K562 (cell line): ENCODE data around the gene GHSR. TPM values are rescaled to one million over a fixed set of nuclear protein-coding genes. Genes with fewer than 3 reads are reported as not detected.

Source experiments
- ATAC-seq: fragments of 200-7000 bp; cut with Tn5 transposase; 3 replicates; pipeline ENCODE4 v1.9.1; 2020; ENCODE audit warnings: moderate library complexity
- BruUV-seq: library from RNA; stranded (reverse); fragments of 400-500 nt; replicated peaks from 2 replicates; lab custom pipeline; 2021; lab: Mats Ljungman, UMichigan
- CTCF ChIA-PET: fragments of 300-600 bp; formaldehyde crosslinking; extraction: SDS; loops from one replicate; lab custom pipeline; 2021; ENCODE audit warnings: low intra/inter-chr PET ratio; lab: Yijun Ruan, JAX
- POLR2A ChIA-PET: fragments of 300-600, 350-650 bp; sonication (Branson Sonifier 250); formaldehyde crosslinking; extraction: SDS; loops from one replicate; lab custom pipeline; 2021; ENCODE audit warnings: antibody characterized with exemption, inconsistent platforms; lab: Yijun Ruan, JAX
- DNase-seq, 4 experiments: peaks; one replicate each; pipeline versions ENCODE4 v3.0.0 to v3.0.0-alpha.2; 2011 to 2018; ENCODE audit warnings: low spot score in 3 of 4, mixed read lengths in 3 of 4; ENCODE audit errors: extremely low read depth in 1 of 4
- FAIRE-seq: peaks from 2 replicates; lab custom pipeline; 2011; peaks lifted over from hg19 to GRCh38; lab: Jason Lieb, UNC
- H2AFZ ChIP-seq: 2 replicates; pipeline ENCODE4 v1.6.0; 2011; ENCODE audit warnings: low read depth, low read length, control low read depth, inconsistent platforms
- H3K27ac ChIP-seq: fragments of 200-600 bp; 3 replicates; pipeline ENCODE4 v1.8.0; 2011; ENCODE audit warnings: low read depth, mild to moderate bottlenecking, control low read depth, inconsistent platforms, low read length, moderate library complexity, mixed read lengths; ENCODE audit errors: extremely low read depth
- H3K27me3 ChIP-seq, 2 experiments: fragments of 300-600 bp in 1 of 2; 2 replicates in 1 of 2; 3 replicates in 1 of 2; pipeline versions ENCODE4 v1.6.0 to v1.8.0; 2011; ENCODE audit warnings: inconsistent platforms in 2 of 2, low read length in 2 of 2, mild to moderate bottlenecking in 1 of 2, mixed read lengths in 1 of 2, moderate library complexity in 1 of 2; ENCODE audit not compliant: control insufficient read depth in 2 of 2, insufficient read depth in 2 of 2
- H3K36me3 ChIP-seq: fragments of 300-600 bp; 3 replicates; pipeline ENCODE4 v1.8.0; 2011; ENCODE audit warnings: mild to moderate bottlenecking, low read length, inconsistent platforms; ENCODE audit not compliant: control insufficient read depth, insufficient read depth
- H3K4me1 ChIP-seq, 2 experiments: fragments of 200-600 bp in 1 of 2; replicated peaks in 1 of 2; 2 replicates in 1 of 2; 3 replicates in 1 of 2; pipeline versions ENCODE4 v1.5.1 to v1.8.0; 2011; ENCODE audit warnings: inconsistent platforms in 2 of 2, low read length in 2 of 2, mild to moderate bottlenecking in 1 of 2, mixed read lengths in 1 of 2, moderate library complexity in 1 of 2; ENCODE audit not compliant: control insufficient read depth in 2 of 2, insufficient read depth in 2 of 2
- H3K4me2 ChIP-seq: 2 replicates; pipeline ENCODE4 v1.6.1; 2011; ENCODE audit warnings: low read length, control low read depth, inconsistent platforms, mixed read lengths; ENCODE audit not compliant: insufficient read depth
- H3K4me3 ChIP-seq: fragments of 200-600 bp; sonication (generic), shearing (Covaris generic); 2 replicates; pipeline ENCODE4 v1.5.1; 2016; ENCODE audit warnings: control low read depth, inconsistent platforms
- H3K79me2 ChIP-seq: fragments of 200-600 bp; 3 replicates; pipeline ENCODE4 v1.8.0; 2011; ENCODE audit warnings: low read length, inconsistent platforms; ENCODE audit not compliant: control insufficient read depth, insufficient read depth
- H3K9ac ChIP-seq, 2 experiments: 2 replicates each; pipeline versions ENCODE4 v1.6.0 to v1.6.1; 2011; ENCODE audit warnings: low read depth in 2 of 2, low read length in 2 of 2, control low read depth in 1 of 2, inconsistent platforms in 1 of 2, mild to moderate bottlenecking in 1 of 2, mixed read lengths in 1 of 2; ENCODE audit not compliant: insufficient read depth in 1 of 2
- H3K9me1 ChIP-seq: one replicate; pipeline ENCODE4 v1.6.0; 2011; ENCODE audit warnings: inconsistent platforms, mild to moderate bottlenecking, low read length, moderate library complexity; ENCODE audit not compliant: control insufficient read depth, insufficient read depth
- H3K9me3 ChIP-seq: replicated peaks from 2 replicates; pipeline ENCODE4 v1.5.1; 2011; ENCODE audit warnings: low read depth, low read length, inconsistent platforms; ENCODE audit not compliant: control insufficient read depth, insufficient read depth
- H4K20me1 ChIP-seq: replicated peaks from 2 replicates; pipeline ENCODE4 v1.6.1; 2011; ENCODE audit warnings: low read length, inconsistent platforms, mixed read lengths; ENCODE audit not compliant: control insufficient read depth, insufficient read depth
- AFF1 ChIP-seq, 2 experiments: fragments of 450-650 bp; IDR thresholded peaks; 2 replicates each; pipeline ENCODE4 v1.6.1; 2018; ENCODE audit warnings: mild to moderate bottlenecking in 2 of 2, low read depth in 1 of 2; ENCODE audit not compliant: partially characterized antibody in 2 of 2
- HNRNPK ChIP-seq: fragments of 200-400 bp; formaldehyde crosslinking; IDR thresholded peaks from one replicate; pipeline ENCODE4 v1.6.1; 2018; ENCODE audit warnings: mild to moderate bottlenecking, low read depth, low read length; ENCODE audit not compliant: poor library complexity, severe bottlenecking
- ZFX ChIP-seq: sonication (generic); formaldehyde crosslinking; IDR thresholded peaks from 2 replicates; pipeline ENCODE4 v1.8.0; 2022; ENCODE audit warnings: mild to moderate bottlenecking, missing genetic modification reagents, moderate library complexity
- WGBS: fragments of 100-300 bp; shearing (Covaris generic); methylation state at CpG from one replicate; pipeline ENCODE4 v1.1.6; 2016; ENCODE audit warnings: low coverage, mixed read lengths; ENCODE audit not compliant: insufficient coverage; ENCODE audit errors: missing lambda C conversion rate; 5-methylcytosine and 5-hydroxymethylcytosine counted together
- in situ Hi-C: fragments of 300-500 bp; cut with MboI; formaldehyde crosslinking; loops from 4 replicates; pipeline ENCODE4 v1.15.0; 2018; ENCODE audit warnings: inconsistent platforms, mixed read lengths
- intact Hi-C: fragments of 100-400 bp; cut with micrococcal nuclease; formaldehyde crosslinking; loops from 2 replicates; pipeline ENCODE4 v1.14.2; 2022
- polyA plus RNA-seq, 8 experiments: library from polyadenylated mRNA; depleted of rRNA in 4 of 8; stranded (reverse) in 5 of 8; unstranded in 3 of 8; fragments of >200 nt; fragmentation: Nextera tagmentation in 2 of 8; fragmentation: Illumina TruSeq in 1 of 8; extraction: Ambion mirVana in 2 of 8; extraction: Trizol in 1 of 8; gene quantifications; 2 replicates each; pipeline versions ENCODE4 v1.2.1 to v1.2.3, GENCODE V29; 2011 to 2014; ENCODE audit warnings: inconsistent platforms in 1 of 8, missing spikeins in 1 of 8
- total RNA-seq, 7 experiments: library from RNA; depleted of rRNA in 6 of 7; stranded (reverse); fragments of >200 nt in 6 of 7; fragmentation: Illumina TruSeq in 2 of 7; extraction: Trizol in 2 of 7; gene quantifications; 2 replicates each; pipeline versions ENCODE4 v1.2.1 to v1.2.3, GENCODE V29; 2011 to 2021; ENCODE audit warnings: low replicate concordance in 1 of 7

GHSR gene
- total and polyA plus RNA-seq, 9 of the 15 experiments (the other 6 are each of a cell fraction or from before 2014, with no cell fraction given): not detected

- Histone ChIP-seq H3K4me2 (no peak overlapping the region), H3K4me3 (no peak overlapping the region), H3K9ac (no peak overlapping the region), H3K36me3 (no peaks in the 10 kb centered on the region), H4K20me1 (no peaks in the 10 kb centered on the region), H2AFZ (no peak overlapping the region), H3K27me3 (peaks cover 0 to 5% of the 10 kb centered on the region in 2 experiments; a peak in 1 of 5 replicates), H3K27ac (no peak overlapping the region), H3K4me1 (peaks cover 0 to 8% of the 10 kb centered on the region in 2 experiments; a peak in 1 of 5 replicates), H3K79me2 (no peaks in the 10 kb centered on the region), H3K9me3 (no peaks in the 10 kb centered on the region), H3K9me1 (no peaks in the 10 kb centered on the region)
- POLR2A ChIA-PET: no interaction called here
- intact Hi-C loops: no loop called here
- ATAC-seq (no peak), DNase-seq (no peak), FAIRE-seq (no peak)
- in situ Hi-C loops: no loop called here
- BruUV-seq: no TSS peak
- CTCF ChIA-PET: no interaction called here
- no peak for TF ChIP-seq AFF1 (IDR thresholded peaks at IDR 0.05; ENCODE audit: low read depth in 1 of 2, partially characterized antibody in 2 of 2)
- no peak for TF ChIP-seq HNRNPK
- TF ChIP-seq ZFX (CRISPR knock-in tag): no peak
- 22% methylated on average over 3 of the region's 3 CpGs for WGBS
These were observed 40.4 kb downstream of the GHSR start for GRCh38 chr3:172407872-172408271.
